ENCODE data around the gene MYO3B.

Gene MYO3B

DNA sequence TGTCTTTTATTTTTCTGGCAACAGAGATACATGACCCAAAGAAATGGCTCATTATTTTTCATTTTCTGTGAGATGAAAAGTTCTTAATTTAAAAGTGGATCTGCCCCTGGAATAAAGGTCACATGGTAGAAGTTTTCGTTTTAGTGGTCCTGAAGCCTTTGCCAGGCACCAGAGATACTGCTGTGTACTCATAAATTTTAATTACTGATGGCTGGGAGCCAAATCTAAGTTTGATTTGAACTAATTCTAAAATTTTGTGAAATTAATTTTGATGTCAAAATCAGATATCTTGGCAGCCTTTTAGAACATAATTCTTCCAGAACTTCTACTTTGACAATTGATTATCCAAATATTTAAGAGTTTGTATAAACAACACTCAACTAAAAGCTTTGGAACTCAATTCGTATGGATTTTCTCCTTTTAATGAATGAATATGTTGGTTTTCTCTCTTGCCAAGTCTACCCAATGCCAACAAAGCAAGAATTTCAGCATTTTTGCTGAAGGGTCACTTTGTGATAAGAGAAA, 408.7 kb downstream of the MYO3B start:
- Histone ChIP-seq H4K91ac (ENCODE audit: low read length) (no peak overlapping the region), H3K9me3 (ENCODE audit: control insufficient read depth, low read length) (no peaks in the 10 kb centered on the region), H4K8ac (ENCODE audit: low read length) (no peak overlapping the region), H3K14ac (ENCODE audit: low read length in 2 of 2) (no peak overlapping the region), H3K27me3 (ENCODE audit: control insufficient read depth in 1 of 2, insufficient read depth in 1 of 2, low read length in 2 of 2) (peaks cover 0 to 5% of the 10 kb centered on the region in 2 experiments), H2BK5ac (ENCODE audit: low read depth, low read length, poor library complexity, severe bottlenecking) (no peak overlapping the region), H3K4me1 (ENCODE audit: control insufficient read depth, insufficient read depth, low read depth, low read length) (no peaks in the 10 kb centered on the region), H2AK5ac (ENCODE audit: low read length, severe bottlenecking) (no peak overlapping the region), H3K23ac (ENCODE audit: low read length in 2 of 2) (no peak overlapping the region), H3K4me2 (ENCODE audit: low read length, poor library complexity, severe bottlenecking) (no peak overlapping the region), H3K4me3 (ENCODE audit: insufficient read depth in 1 of 2, low read depth in 1 of 2, low read length in 2 of 2) (no peak overlapping the region), H2BK120ac (ENCODE audit: low read depth, low read length) (no peak overlapping the region), H3K27ac (ENCODE audit: low read length, poor library complexity, severe bottlenecking) (no peak overlapping the region), H3K4ac (ENCODE audit: low read depth in 1 of 2, low read length in 2 of 2) (no peak overlapping the region), H2BK12ac (ENCODE audit: low read length in 2 of 2) (no peak overlapping the region), H3K18ac (ENCODE audit: low read depth in 1 of 2, low read length in 2 of 2) (no peak overlapping the region), H3K9ac (ENCODE audit: low read length) (no peak overlapping the region), H3K79me1 (replicated peaks; ENCODE audit: low read length, poor library complexity, severe bottlenecking) (no peaks in the 10 kb centered on the region), H3K36me3 (ENCODE audit: control insufficient read depth in 1 of 2, insufficient read depth in 2 of 2, low read depth in 1 of 2, low read length in 2 of 2) (no peaks in the 10 kb centered on the region), H2BK15ac (ENCODE audit: low read depth, poor library complexity, severe bottlenecking) (no peak overlapping the region), H2AFZ (ENCODE audit: low read depth, low read length) (no peak overlapping the region)
- no peak for DNase-seq
- WGBS, result 52% methylated on average over 1 of the region's 2 CpGs

DNA sequence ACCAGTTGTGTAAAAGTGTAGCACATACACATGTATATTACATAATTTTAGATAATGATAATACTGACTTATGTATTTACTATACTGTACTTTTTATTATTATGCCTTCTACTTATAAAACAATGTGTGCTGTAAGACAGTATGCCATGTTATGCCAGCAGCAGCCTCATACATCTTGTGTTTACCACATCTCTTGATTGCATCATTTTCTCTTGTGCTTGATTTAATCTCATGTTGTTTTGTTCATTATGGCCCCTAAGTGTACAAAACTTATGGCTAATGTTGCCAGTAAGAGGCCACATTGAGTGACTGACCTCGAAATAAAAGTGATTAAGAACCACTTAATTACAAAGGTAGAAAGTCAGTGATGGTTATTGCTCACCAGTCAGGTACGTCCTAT, 409.2 kb downstream of the MYO3B start:
- no peak overlapping the region for H3K4me3 ChIP-seq (ENCODE audit: insufficient read depth in 1 of 2, low read depth in 1 of 2, low read length in 2 of 2)
- no peak overlapping the region for H4K8ac ChIP-seq (ENCODE audit: low read length)
- H2AFZ ChIP-seq (ENCODE audit: low read depth, low read length), result no peak overlapping the region
- no peaks in the 10 kb centered on the region for H3K36me3 ChIP-seq (ENCODE audit: control insufficient read depth in 1 of 2, insufficient read depth in 2 of 2, low read depth in 1 of 2, low read length in 2 of 2)
- peak; percentile 1 for DNase-seq
- H2BK5ac ChIP-seq (ENCODE audit: low read depth, low read length, poor library complexity, severe bottlenecking), result no peak overlapping the region
- no peak overlapping the region for H4K91ac ChIP-seq (ENCODE audit: low read length)
- H3K4ac ChIP-seq (ENCODE audit: low read depth in 1 of 2, low read length in 2 of 2), result no peak overlapping the region
- no peak overlapping the region for H2AK5ac ChIP-seq (ENCODE audit: low read length, severe bottlenecking)
- no peaks in the 10 kb centered on the region for H3K9me3 ChIP-seq (ENCODE audit: control insufficient read depth, low read length)
- H2BK15ac ChIP-seq (ENCODE audit: low read depth, poor library complexity, severe bottlenecking), result no peak overlapping the region
- H3K79me1 ChIP-seq (replicated peaks; ENCODE audit: low read length, poor library complexity, severe bottlenecking), result no peaks in the 10 kb centered on the region
- H3K4me1 ChIP-seq (ENCODE audit: control insufficient read depth, insufficient read depth, low read depth, low read length), result no peaks in the 10 kb centered on the region
- no peak overlapping the region for H3K18ac ChIP-seq (ENCODE audit: low read depth in 1 of 2, low read length in 2 of 2)
- WGBS, result 85% methylated on average over 2 of the region's 2 CpGs
- no peak overlapping the region for H2BK120ac ChIP-seq (ENCODE audit: low read depth, low read length)
- no peak overlapping the region for H3K23ac ChIP-seq (ENCODE audit: low read length in 2 of 2)
- no peak overlapping the region for H2BK12ac ChIP-seq (ENCODE audit: low read length in 2 of 2)
- no peak overlapping the region for H3K27ac ChIP-seq (ENCODE audit: low read length, poor library complexity, severe bottlenecking)
- H3K14ac ChIP-seq (ENCODE audit: low read length in 2 of 2), result no peak overlapping the region
- H3K27me3 ChIP-seq (ENCODE audit: control insufficient read depth in 1 of 2, insufficient read depth in 1 of 2, low read length in 2 of 2), result peaks cover 0 to 5% of the 10 kb centered on the region in 2 experiments
- H3K4me2 ChIP-seq (ENCODE audit: low read length, poor library complexity, severe bottlenecking), result no peak overlapping the region
- no peak overlapping the region for H3K9ac ChIP-seq (ENCODE audit: low read length)

DNA sequence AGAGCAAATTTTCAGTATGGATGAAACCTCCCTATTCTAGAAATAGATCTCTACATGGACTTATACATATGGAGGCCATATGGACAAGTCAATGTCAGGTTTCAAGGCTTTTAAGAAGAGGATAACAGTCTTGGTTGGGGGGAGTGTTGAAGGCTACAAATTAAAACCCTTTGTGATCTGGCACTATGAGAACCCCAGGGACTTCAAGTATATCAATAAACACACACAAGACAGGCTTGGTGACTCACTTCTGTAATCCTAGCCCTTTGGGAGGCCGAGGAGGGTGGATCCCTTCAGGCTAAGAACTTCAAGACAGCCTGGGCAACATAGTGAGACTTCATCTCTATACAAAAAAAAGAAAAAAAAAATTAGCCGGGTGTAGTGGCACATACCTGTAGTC, 410.0 kb downstream of the MYO3B start:
- 91% methylated on average over 1 of the region's 2 CpGs for WGBS
- Histone ChIP-seq H3K4me3 (ENCODE audit: insufficient read depth in 1 of 2, low read depth in 1 of 2, low read length in 2 of 2) (no peak overlapping the region), H3K4me1 (ENCODE audit: control insufficient read depth, insufficient read depth, low read depth, low read length) (no peaks in the 10 kb centered on the region)

DNA sequence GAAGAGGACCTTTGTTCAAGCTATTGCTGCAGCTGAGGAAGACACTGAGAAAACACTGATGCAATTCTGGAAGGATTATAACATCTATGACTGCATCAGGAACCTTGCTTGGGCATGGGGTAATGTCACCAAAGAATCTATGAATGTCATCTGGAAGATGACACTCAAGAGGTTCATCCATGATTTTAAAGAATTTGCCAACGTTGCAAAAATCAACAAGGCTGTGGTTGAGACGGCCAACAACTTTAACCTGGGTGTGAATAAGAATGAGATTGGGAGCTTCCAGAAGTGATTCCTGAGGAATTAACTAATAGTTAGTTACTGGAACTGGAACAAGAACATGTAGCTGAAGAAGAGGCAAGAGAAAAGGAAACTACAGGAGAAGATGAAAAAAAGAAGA, 410.8 kb downstream of the MYO3B start:
- H2AK5ac ChIP-seq (ENCODE audit: low read length, severe bottlenecking), result no peak overlapping the region
- no peak overlapping the region for H3K14ac ChIP-seq (ENCODE audit: low read length in 2 of 2)
- no peak overlapping the region for H2BK5ac ChIP-seq (ENCODE audit: low read depth, low read length, poor library complexity, severe bottlenecking)
- no peak overlapping the region for H2BK15ac ChIP-seq (ENCODE audit: low read depth, poor library complexity, severe bottlenecking)
- H3K79me1 ChIP-seq (replicated peaks; ENCODE audit: low read length, poor library complexity, severe bottlenecking), result no peaks in the 10 kb centered on the region
- no peak overlapping the region for H3K9ac ChIP-seq (ENCODE audit: low read length)
- no peaks in the 10 kb centered on the region for H3K36me3 ChIP-seq (ENCODE audit: control insufficient read depth in 1 of 2, insufficient read depth in 2 of 2, low read depth in 1 of 2, low read length in 2 of 2)
- no peak overlapping the region for H3K4me3 ChIP-seq (ENCODE audit: insufficient read depth in 1 of 2, low read depth in 1 of 2, low read length in 2 of 2)
- no peak overlapping the region for H4K91ac ChIP-seq (ENCODE audit: low read length)
- DNase-seq, result no peak
- H3K9me3 ChIP-seq (ENCODE audit: control insufficient read depth, low read length), result no peaks in the 10 kb centered on the region
- no peak overlapping the region for H3K27ac ChIP-seq (ENCODE audit: low read length, poor library complexity, severe bottlenecking)
- H3K18ac ChIP-seq (ENCODE audit: low read depth in 1 of 2, low read length in 2 of 2), result no peak overlapping the region
- no peaks in the 10 kb centered on the region for H3K4me1 ChIP-seq (ENCODE audit: control insufficient read depth, insufficient read depth, low read depth, low read length)
- H2BK12ac ChIP-seq (ENCODE audit: low read length in 2 of 2), result no peak overlapping the region
- WGBS, result 88% methylated on average over 2 of the region's 2 CpGs
- H2BK120ac ChIP-seq (ENCODE audit: low read depth, low read length), result no peak overlapping the region
- H3K4ac ChIP-seq (ENCODE audit: low read depth in 1 of 2, low read length in 2 of 2), result no peak overlapping the region
- H3K4me2 ChIP-seq (ENCODE audit: low read length, poor library complexity, severe bottlenecking), result no peak overlapping the region
- H3K23ac ChIP-seq (ENCODE audit: low read length in 2 of 2), result no peak overlapping the region
- H4K8ac ChIP-seq (ENCODE audit: low read length), result no peak overlapping the region
- H3K27me3 ChIP-seq (ENCODE audit: control insufficient read depth in 1 of 2, insufficient read depth in 1 of 2, low read length in 2 of 2), result peaks cover 0 to 5% of the 10 kb centered on the region in 2 experiments
- no peak overlapping the region for H2AFZ ChIP-seq (ENCODE audit: low read depth, low read length)

More for the DNA sequence above, 410.0 kb downstream of the MYO3B start:
- no peaks in the 10 kb centered on the region for H3K36me3 ChIP-seq (ENCODE audit: control insufficient read depth in 1 of 2, insufficient read depth in 2 of 2, low read depth in 1 of 2, low read length in 2 of 2)
- no peak overlapping the region for H4K91ac ChIP-seq (ENCODE audit: low read length)
- no peak overlapping the region for H3K9ac ChIP-seq (ENCODE audit: low read length)
- peaks cover 0 to 5% of the 10 kb centered on the region in 2 experiments for H3K27me3 ChIP-seq (ENCODE audit: control insufficient read depth in 1 of 2, insufficient read depth in 1 of 2, low read length in 2 of 2)
- peak; percentile 19 for DNase-seq
- H3K14ac ChIP-seq (ENCODE audit: low read length in 2 of 2), result no peak overlapping the region
- H2AFZ ChIP-seq (ENCODE audit: low read depth, low read length), result no peak overlapping the region
- no peak overlapping the region for H3K4ac ChIP-seq (ENCODE audit: low read depth in 1 of 2, low read length in 2 of 2)
- no peak overlapping the region for H2BK5ac ChIP-seq (ENCODE audit: low read depth, low read length, poor library complexity, severe bottlenecking)
- no peak overlapping the region for H3K23ac ChIP-seq (ENCODE audit: low read length in 2 of 2)
- no peak overlapping the region for H2BK120ac ChIP-seq (ENCODE audit: low read depth, low read length)
- H4K8ac ChIP-seq (ENCODE audit: low read length), result no peak overlapping the region
- no peak overlapping the region for H3K27ac ChIP-seq (ENCODE audit: low read length, poor library complexity, severe bottlenecking)
- H2BK15ac ChIP-seq (ENCODE audit: low read depth, poor library complexity, severe bottlenecking), result no peak overlapping the region
- no peaks in the 10 kb centered on the region for H3K9me3 ChIP-seq (ENCODE audit: control insufficient read depth, low read length)
- H2BK12ac ChIP-seq (ENCODE audit: low read length in 2 of 2), result no peak overlapping the region
- no peaks in the 10 kb centered on the region for H3K79me1 ChIP-seq (replicated peaks; ENCODE audit: low read length, poor library complexity, severe bottlenecking)
- H2AK5ac ChIP-seq (ENCODE audit: low read length, severe bottlenecking), result no peak overlapping the region
- no peak overlapping the region for H3K18ac ChIP-seq (ENCODE audit: low read depth in 1 of 2, low read length in 2 of 2)
- no peak overlapping the region for H3K4me2 ChIP-seq (ENCODE audit: low read length, poor library complexity, severe bottlenecking)
